ENCODE data around the gene FAM81A.
"Not testable (repeated sequence)": the region's sequence is repeated elsewhere in the genome, so short reads cannot be mapped to it uniquely, and the experiment has no call there.

GRCh38 chr15:59401051-59401823 lies 36.7 kb upstream of the FAM81A start:
- not testable (repeated sequence) for TF ChIP-seq POLR2A, CTCF (IDR thresholded peaks at IDR 0.05)

All from ovary (tissue), 3 donors.